H1 (cell line): ENCODE data around the gene PLXNB1.

Experiments
- ATF2 ChIP-seq: IDR thresholded peaks from 2 replicates; pipeline ENCODE4 v1.6.1; 2012; ENCODE audit warnings: low read length, inconsistent platforms
- CHD1 ChIP-seq: IDR thresholded peaks from 2 replicates; pipeline ENCODE4 v1.6.1; 2012; ENCODE audit warnings: low read depth, low read length, improper control_type of control experiment
- CTCF ChIP-seq, 3 experiments: IDR thresholded peaks; 1 replicate in 2 of 3; 2 replicates in 1 of 3; pipeline versions ENCODE4 v1.5.1 to v1.6.1; 2011; ENCODE audit warnings: low read length in 3 of 3, mild to moderate bottlenecking in 3 of 3, inconsistent platforms in 2 of 3, low read depth in 1 of 3, moderate library complexity in 1 of 3; ENCODE audit not compliant: insufficient read depth in 1 of 3; ENCODE audit errors: control extremely low read depth in 1 of 3
- EZH2 ChIP-seq: fragments of 200-600 bp; sonication (generic); IDR thresholded peaks from 2 replicates; pipeline ENCODE4 v1.7.1; 2012; ENCODE audit warnings: low read depth, mild to moderate bottlenecking, moderate library complexity, low read length, inconsistent platforms; ENCODE audit not compliant: severe bottlenecking
- POLR2A ChIP-seq, 2 experiments: IDR thresholded peaks; 1 replicate in 1 of 2; 2 replicates in 1 of 2; pipeline ENCODE4 v1.6.1; 2011; ENCODE audit warnings: low read depth in 2 of 2, low read length in 2 of 2, mild to moderate bottlenecking in 2 of 2; ENCODE audit errors: control extremely low read depth in 1 of 2
- TAF7 ChIP-seq: optimal IDR thresholded peaks from 2 replicates; pipeline ENCODE3; 2011; ENCODE audit warnings: low read depth, mild to moderate bottlenecking, inconsistent platforms, low read length, moderate library complexity, borderline replicate concordance

DNA sequence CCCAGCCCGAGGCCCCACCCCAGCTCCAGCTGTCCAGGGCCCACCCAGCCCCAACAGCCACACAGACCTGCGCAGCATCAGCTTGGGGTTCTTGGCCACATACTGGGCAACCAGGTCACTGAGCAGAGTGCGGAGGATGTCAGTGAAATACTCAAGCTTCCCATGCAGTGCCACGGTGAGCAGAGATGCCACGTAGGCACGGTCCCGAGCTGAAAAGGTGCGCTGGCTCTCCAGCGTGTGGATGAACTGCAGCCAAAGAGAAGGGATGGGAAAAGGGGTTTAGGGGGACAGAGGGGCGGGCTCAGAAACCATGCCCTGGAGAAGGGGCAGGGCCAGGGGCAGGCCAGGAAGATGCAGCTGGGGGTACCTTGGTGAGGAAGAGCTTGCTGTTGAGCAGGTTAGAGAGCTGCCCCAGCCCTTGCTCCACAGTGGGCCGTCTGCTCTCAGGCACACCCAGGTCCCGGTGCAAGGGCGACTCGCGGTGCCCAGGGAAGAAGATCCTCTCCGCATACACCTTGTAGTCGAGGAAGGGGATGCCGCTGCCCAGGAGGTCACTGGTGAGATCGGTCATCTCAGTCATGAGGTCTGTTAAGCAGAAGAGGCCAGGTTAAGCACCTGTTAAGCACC is 17.4 kb downstream of the PLXNB1 start:
- TF ChIP-seq CHD1 (no peak), POLR2A (IDR thresholded peaks at IDR 0.05; ENCODE audit: control extremely low read depth in 1 of 2, low read depth in 2 of 2, low read length in 2 of 2) (no peak), TAF7 (no peak), ATF2 (no peak), CTCF (IDR thresholded peaks at IDR 0.05; ENCODE audit: control extremely low read depth in 1 of 3, insufficient read depth in 1 of 3, low read depth in 1 of 3, low read length in 3 of 3) (no peak), EZH2 (no peak)
